HG03460 (cell line): Measurements from ENCODE around the gene GALNT10.

Experiments
- ATAC-seq: cut with Tn5 transposase; IDR thresholded peaks from one replicate; pipeline ENCODE4 v1.9.1; 2021; ENCODE audit not compliant: unreplicated experiment

The GALNT10 gene

GRCh38 chr5:154179846-154180710 lies 10.5 kb upstream of the GALNT10 start:
- ATAC-seq = peak; percentile 96

GRCh38 chr5:154181161-154181560 lies 9.4 kb upstream of the GALNT10 start:
- no peak for ATAC-seq

- ATAC-seq = peak; percentile 13
These were observed 1.2 kb upstream of the GALNT10 start for GRCh38 chr5:154189256-154189818.

- peak; percentile 72 for ATAC-seq
These were observed 526 bp upstream of the GALNT10 start for GRCh38 chr5:154189819-154190594.

DNA sequence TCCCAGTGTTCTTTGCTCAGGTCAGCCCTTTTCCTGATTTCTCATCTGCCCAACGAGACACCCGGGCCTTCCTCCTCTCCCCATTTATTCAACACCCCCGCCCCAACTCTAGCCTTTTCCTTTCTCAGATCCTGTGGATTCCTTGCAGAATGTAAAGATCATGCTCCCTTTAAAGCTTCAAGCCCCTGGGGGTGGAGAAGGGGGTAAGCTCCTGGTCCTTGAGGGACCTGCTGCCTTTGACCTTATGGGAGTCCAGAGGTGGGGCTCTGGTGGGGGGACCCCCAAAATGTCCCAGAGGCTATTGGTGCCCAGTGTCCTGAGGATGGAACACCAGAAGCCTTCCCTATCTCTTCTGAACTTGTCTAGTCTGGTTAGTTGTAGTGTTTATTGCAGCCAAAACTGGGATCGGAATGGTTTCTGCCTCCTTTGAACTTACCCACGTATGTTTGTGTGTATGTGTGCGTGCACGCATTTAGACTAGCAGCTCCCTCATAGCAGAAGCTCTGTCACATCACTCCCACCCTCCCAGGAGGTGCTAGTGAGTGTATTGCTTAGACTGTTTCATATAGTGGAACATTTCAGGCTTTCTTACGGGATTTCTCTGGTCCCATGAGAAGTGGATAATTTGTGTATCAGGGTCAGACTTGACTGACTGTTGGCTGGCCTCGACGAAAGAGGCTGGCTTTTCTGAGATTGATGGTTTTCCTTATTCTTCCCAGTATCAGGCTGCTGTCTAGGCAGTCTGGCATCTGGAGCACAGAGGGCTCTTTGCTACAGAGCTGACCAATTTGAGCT lies 1.1 kb downstream of the GALNT10 start:
- no peak for ATAC-seq

DNA sequence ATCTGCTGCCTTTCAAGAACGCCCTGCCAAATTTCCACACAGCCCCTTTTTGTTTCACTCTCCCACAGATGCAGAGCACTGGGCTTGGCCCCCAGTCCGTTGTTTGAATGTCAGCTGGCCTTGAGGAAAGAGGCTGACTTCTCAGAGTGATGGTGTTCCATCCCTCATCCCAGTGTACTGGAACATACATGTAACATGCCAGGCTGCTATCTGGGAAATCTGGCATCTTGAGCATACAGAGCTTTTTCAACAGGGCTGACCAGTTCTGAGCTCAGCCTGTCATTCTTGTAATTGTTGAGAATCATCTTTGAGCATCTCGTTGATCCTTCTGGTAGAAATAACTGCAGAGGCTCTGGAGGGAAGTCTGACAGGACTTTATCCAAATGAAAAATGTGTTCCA lies 2.8 kb downstream of the GALNT10 start:
- no peak for ATAC-seq

GRCh38 chr5:154193701-154194121 lies 3.2 kb downstream of the GALNT10 start:
- ATAC-seq = no peak

DNA sequence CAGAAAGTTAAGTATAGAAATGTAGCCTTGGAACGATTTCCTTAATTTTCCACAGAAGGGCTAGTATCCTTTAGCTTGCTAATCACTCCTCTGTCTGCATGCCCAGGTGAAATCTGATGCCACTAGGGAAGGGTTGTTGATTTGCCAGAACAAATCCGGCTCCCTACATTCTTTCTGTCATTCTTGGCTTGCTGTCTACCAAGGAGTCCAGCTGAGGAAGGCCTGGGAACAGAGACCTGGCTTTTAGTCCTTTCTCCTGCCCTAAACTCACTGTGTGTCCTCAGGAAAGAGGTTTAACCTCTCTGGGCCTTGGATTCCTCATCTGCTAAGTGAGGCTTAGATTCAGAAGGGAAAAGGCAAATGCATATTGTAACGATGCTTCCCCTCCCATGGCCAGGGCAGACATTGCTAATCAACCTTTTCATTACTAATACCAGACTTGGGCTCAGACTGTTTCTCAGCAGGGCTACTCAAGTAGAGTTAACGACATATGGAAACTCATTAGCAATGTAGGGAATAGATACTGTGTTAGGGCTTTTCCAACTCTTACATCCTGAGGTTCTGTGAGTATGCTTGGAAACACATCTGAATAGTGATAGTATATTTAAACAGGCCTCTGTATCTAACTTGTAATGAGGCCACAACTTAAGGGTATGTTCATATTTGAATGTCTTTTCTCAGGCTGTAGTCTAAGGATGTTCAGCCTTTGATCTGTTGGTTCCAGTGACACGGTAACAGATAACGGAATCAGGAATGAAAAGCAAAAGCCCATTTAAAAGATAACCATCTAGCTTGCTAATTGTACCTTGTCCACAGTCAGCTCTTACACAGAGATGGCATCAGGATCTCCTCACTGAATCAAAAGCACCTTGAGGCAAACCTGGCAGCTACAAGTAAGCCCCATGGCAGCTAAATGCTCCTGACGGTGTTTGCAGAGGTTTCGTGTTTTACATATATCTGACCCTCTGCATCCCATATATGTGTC lies 4.1 kb downstream of the GALNT10 start:
- no peak for ATAC-seq

DNA sequence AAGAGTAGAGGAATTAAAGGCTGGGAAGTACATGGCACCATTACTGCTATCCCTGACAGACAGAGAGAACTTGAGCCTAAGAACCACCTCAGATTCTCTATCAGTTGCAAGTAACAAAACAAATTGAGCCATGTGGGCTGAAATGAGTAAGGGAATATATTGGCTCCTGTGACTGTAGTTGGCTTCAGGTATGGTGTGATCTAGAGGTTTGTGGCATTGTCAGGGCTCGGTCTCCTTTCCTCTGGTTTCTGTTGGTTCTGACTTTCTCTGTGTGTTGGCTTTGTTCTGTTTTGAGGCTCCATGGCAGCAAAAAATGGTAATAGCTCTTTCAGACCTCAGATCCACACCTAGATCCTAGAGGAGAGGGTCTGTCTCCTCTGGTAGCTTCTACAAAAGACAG lies 5.7 kb downstream of the GALNT10 start:
- no peak for ATAC-seq

GRCh38 chr5:154196955-154197652 lies 6.6 kb downstream of the GALNT10 start:
- no peak for ATAC-seq

DNA sequence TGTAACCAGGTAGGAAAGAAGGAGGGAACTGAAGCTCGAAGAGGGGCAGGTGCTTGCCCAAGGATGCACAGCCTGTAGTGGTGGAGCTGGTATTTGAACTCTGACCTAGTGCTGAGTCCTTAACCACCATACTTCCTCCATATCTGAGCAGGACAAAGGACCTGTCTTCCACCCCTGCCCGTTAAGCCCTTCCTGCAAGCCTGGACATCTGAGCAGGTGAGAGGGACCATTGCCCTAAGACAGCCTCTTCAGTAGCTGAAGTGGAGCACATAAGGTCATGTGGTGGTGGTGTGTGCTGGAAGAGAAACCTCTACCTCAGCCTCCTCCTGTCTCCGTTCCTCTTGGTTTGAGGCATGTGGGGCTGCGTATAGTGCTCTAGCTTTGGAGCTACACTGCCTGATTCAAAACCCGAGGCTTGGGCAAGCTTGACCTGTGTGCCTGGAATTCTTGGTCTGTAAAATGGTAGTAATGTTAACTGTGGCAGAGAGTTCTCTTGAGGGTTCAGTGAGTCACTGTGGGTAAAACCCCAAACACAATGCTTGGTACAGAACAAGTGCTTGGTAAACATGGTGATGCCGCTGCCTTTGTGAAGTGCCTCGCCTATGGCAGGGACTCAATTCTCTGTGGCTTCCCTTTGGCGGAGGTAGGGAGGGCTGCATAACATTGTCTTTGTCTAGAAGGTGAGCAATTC lies 7.4 kb downstream of the GALNT10 start:
- peak; percentile 48 for ATAC-seq

- ATAC-seq = no peak
These were observed 8.2 kb downstream of the GALNT10 start for GRCh38 chr5:154198611-154199230.

GRCh38 chr5:154199263-154199662 lies 8.7 kb downstream of the GALNT10 start:
- ATAC-seq = no peak

GRCh38 chr5:154199671-154200220 lies 9.2 kb downstream of the GALNT10 start:
- no peak for ATAC-seq

GRCh38 chr5:154200221-154200620 lies 9.7 kb downstream of the GALNT10 start:
- ATAC-seq = no peak

DNA sequence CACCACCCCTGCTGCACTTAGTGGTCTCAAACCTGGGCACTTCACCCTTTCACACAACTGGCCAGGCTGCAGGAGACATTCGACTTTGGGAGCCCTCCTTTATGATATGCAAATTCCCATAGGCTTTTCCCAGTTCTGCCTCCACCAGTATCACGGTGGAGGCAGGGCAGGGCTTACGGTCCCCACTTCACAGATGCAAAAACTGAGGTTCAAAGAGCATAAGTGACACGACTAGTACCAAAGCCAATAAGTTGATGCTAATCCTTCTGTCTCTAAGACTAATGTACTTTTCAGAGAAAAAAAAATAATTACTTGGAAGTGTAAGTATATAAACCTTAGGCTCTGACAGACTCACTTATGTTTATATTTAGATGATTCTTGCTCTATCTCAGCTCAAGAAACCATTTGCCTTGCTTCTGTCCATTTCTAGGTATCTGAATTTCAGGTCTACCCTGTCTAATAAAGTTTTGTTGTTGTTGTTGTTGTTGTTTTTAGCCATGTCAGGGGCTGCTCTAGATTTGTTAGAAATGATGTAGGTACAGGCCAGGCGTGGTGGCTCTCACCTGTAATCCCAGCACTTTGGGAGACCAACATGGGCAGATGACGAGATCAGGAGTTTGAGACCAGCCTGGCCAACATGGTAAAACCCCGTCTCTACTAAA lies 10.7 kb downstream of the GALNT10 start:
- ATAC-seq = no peak
